Embryonic facial prominence (tissue), 1 donor: ENCODE results near the gene ARHGEF5.
"Not testable (repeated sequence)": the region's sequence is repeated elsewhere in the genome, so short reads cannot be mapped to it uniquely, and the experiment has no call there.

Experiments
- DNase-seq: peaks from one replicate; pipeline ENCODE4 v3.0.0-alpha.2; 2016; ENCODE audit errors: extremely low spot score

The ARHGEF5 gene

GRCh38 chr7:144355176-144355822 lies at the start of gene ARHGEF5:
ARHGEF5 (plus strand) TSS chr7:144355402; CDS start chr7:144362670, 7,268 bp downstream.
- not testable (repeated sequence) for DNase-seq

GRCh38 chr7:144309702-144310101 lies 45.5 kb upstream of the ARHGEF5 start:
- not testable (repeated sequence) for DNase-seq

GRCh38 chr7:144311218-144311617 lies 44.0 kb upstream of the ARHGEF5 start:
- DNase-seq: not testable (repeated sequence)

GRCh38 chr7:144311872-144312469 lies 43.2 kb upstream of the ARHGEF5 start, which contains the start of gene OR2A1:
OR2A1 (plus strand) TSS chr7:144312419; CDS start chr7:144318125, 5,706 bp downstream.
- DNase-seq: not testable (repeated sequence)

GRCh38 chr7:144317537-144317936 lies 37.7 kb upstream of the ARHGEF5 start:
- DNase-seq: not testable (repeated sequence)

GRCh38 chr7:144319547-144319946 lies 35.7 kb upstream of the ARHGEF5 start:
- not testable (repeated sequence) for DNase-seq

- not testable (repeated sequence) for DNase-seq
Observed at GRCh38 chr7:144321677-144322206, 33.5 kb upstream of the ARHGEF5 start.

GRCh38 chr7:144323359-144323758 lies 31.8 kb upstream of the ARHGEF5 start:
- not testable (repeated sequence) for DNase-seq

GRCh38 chr7:144325868-144326267 lies 29.3 kb upstream of the ARHGEF5 start:
- DNase-seq: not testable (repeated sequence)

GRCh38 chr7:144330044-144330443 lies 25.2 kb upstream of the ARHGEF5 start:
- DNase-seq: not testable (repeated sequence)

- DNase-seq: not testable (repeated sequence)
Observed at GRCh38 chr7:144331221-144331995, 23.8 kb upstream of the ARHGEF5 start.

GRCh38 chr7:144331996-144332288 lies 23.3 kb upstream of the ARHGEF5 start:
- not testable (repeated sequence) for DNase-seq

GRCh38 chr7:144348625-144349024 lies 6.6 kb upstream of the ARHGEF5 start:
- DNase-seq: not testable (repeated sequence)

- DNase-seq: not testable (repeated sequence)
Observed at GRCh38 chr7:144351667-144352066, 3.5 kb upstream of the ARHGEF5 start.

GRCh38 chr7:144356185-144356584 lies 983 bp downstream of the ARHGEF5 start:
- DNase-seq: not testable (repeated sequence)

GRCh38 chr7:144356860-144357259 lies 1.7 kb downstream of the ARHGEF5 start:
- not testable (repeated sequence) for DNase-seq

- not testable (repeated sequence) for DNase-seq
Observed at GRCh38 chr7:144362061-144362460, 6.9 kb downstream of the ARHGEF5 start.

GRCh38 chr7:144365523-144365922 lies 10.3 kb downstream of the ARHGEF5 start:
- not testable (repeated sequence) for DNase-seq

GRCh38 chr7:144367250-144367649 lies 12.0 kb downstream of the ARHGEF5 start:
- DNase-seq: not testable (repeated sequence)

GRCh38 chr7:144369221-144369620 lies 14.0 kb downstream of the ARHGEF5 start:
- DNase-seq: not testable (repeated sequence)

- no peak for DNase-seq
Observed at GRCh38 chr7:144378651-144379050, 23.4 kb downstream of the ARHGEF5 start.

- no peak for DNase-seq
Observed at GRCh38 chr7:144379776-144380384, 24.7 kb downstream of the ARHGEF5 start.
